WERI-Rb-1 (cell line): ENCODE data around the gene ACTN1.

Experiments used
- DNase-seq: peaks from one replicate; pipeline ENCODE4 v3.0.0-alpha.2; 2020
- H3K27ac ChIP-seq: fragments of 250-450 bp; sonication (Bioruptor Pico); 2 replicates; pipeline ENCODE4 v1.5.1; 2020; ENCODE audit warnings: mild to moderate bottlenecking, moderate library complexity
- H3K27me3 ChIP-seq: fragments of 250-450 bp; sonication (Bioruptor Pico); 2 replicates; pipeline ENCODE4 v1.5.1; 2021; ENCODE audit warnings: mild to moderate bottlenecking, low read depth, moderate library complexity; ENCODE audit not compliant: insufficient read depth, severe bottlenecking
- H3K36me3 ChIP-seq: fragments of 250-450 bp; sonication (Bioruptor Pico); 2 replicates; pipeline ENCODE4 v1.5.1; 2020; ENCODE audit warnings: mild to moderate bottlenecking, moderate library complexity
- H3K4me3 ChIP-seq: 2 replicates; pipeline ENCODE4 v1.5.1; 2011; ENCODE audit warnings: low read depth, mild to moderate bottlenecking, control low read depth, low read length
- H3K9me3 ChIP-seq: fragments of 250-450 bp; sonication (Bioruptor Pico); 2 replicates; pipeline ENCODE4 v1.5.1; 2021; ENCODE audit warnings: mild to moderate bottlenecking, moderate library complexity; ENCODE audit not compliant: severe bottlenecking
- TF ChIP-seq, protein P1 (sequence below): IDR thresholded peaks from 2 replicates; pipeline ENCODE4 v1.5.1; 2011; ENCODE audit warnings: low read depth, mild to moderate bottlenecking, control low read depth, inconsistent platforms, low read length

Gene ACTN1

DNA sequence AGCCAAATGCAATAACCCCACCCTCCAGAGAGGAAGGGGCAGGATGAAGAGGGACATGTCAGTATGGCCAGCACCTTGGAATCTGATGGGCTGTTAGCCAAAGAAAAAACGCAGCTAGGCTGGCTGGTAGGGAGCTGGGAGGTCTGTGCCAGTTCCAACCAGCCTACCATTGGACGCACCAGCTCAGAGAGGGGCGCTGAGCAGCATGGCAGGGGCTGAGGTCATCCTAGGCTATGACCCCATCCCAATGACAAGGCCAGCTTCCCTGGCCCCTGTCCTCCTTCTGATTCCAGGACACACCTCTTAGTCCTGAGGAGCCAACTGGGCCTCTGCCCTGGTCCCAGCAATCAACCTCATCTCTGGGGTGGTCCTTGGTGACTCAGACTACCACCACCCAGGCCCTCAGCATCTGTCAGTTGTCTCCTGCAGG is 12.2 kb downstream of the ACTN1 start:
- Histone ChIP-seq H3K27ac (no peak overlapping the region), H3K4me3 (no peak overlapping the region), H3K27me3 (no peaks in the 10 kb centered on the region), H3K9me3 (no peaks in the 10 kb centered on the region), H3K36me3 (no peaks in the 10 kb centered on the region)
- DNase-seq = no peak
- TF ChIP-seq, protein P1, sequence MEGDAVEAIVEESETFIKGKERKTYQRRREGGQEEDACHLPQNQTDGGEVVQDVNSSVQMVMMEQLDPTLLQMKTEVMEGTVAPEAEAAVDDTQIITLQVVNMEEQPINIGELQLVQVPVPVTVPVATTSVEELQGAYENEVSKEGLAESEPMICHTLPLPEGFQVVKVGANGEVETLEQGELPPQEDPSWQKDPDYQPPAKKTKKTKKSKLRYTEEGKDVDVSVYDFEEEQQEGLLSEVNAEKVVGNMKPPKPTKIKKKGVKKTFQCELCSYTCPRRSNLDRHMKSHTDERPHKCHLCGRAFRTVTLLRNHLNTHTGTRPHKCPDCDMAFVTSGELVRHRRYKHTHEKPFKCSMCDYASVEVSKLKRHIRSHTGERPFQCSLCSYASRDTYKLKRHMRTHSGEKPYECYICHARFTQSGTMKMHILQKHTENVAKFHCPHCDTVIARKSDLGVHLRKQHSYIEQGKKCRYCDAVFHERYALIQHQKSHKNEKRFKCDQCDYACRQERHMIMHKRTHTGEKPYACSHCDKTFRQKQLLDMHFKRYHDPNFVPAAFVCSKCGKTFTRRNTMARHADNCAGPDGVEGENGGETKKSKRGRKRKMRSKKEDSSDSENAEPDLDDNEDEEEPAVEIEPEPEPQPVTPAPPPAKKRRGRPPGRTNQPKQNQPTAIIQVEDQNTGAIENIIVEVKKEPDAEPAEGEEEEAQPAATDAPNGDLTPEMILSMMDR = no peak

GRCh38 chr14:68965261-68965761 is 13.8 kb downstream of the ACTN1 start:
- H3K27me3 ChIP-seq = no peaks in the 10 kb centered on the region
- DNase-seq = no peak
- TF ChIP-seq, protein P1 = no peak
- H3K36me3 ChIP-seq = no peaks in the 10 kb centered on the region
- H3K9me3 ChIP-seq = no peaks in the 10 kb centered on the region
- no peak overlapping the region for H3K4me3 ChIP-seq
- no peak overlapping the region for H3K27ac ChIP-seq

- DNase-seq = no peak
- Histone ChIP-seq H3K9me3 (no peaks in the 10 kb centered on the region), H3K4me3 (no peak overlapping the region), H3K27ac (no peak overlapping the region), H3K36me3 (no peaks in the 10 kb centered on the region), H3K27me3 (no peaks in the 10 kb centered on the region)
- TF ChIP-seq, protein P1 = no peak
These were observed 14.6 kb downstream of the ACTN1 start for GRCh38 chr14:68964300-68965093.

- no peaks in the 10 kb centered on the region for H3K36me3 ChIP-seq
- TF ChIP-seq, protein P1 = no peak
- peak; percentile 72 for DNase-seq
- H3K27me3 ChIP-seq = no peaks in the 10 kb centered on the region
- H3K4me3 ChIP-seq = no peak overlapping the region
- no peak overlapping the region for H3K27ac ChIP-seq
- H3K9me3 ChIP-seq = no peaks in the 10 kb centered on the region
These were observed 16.4 kb downstream of the ACTN1 start for GRCh38 chr14:68962681-68963080.

DNA sequence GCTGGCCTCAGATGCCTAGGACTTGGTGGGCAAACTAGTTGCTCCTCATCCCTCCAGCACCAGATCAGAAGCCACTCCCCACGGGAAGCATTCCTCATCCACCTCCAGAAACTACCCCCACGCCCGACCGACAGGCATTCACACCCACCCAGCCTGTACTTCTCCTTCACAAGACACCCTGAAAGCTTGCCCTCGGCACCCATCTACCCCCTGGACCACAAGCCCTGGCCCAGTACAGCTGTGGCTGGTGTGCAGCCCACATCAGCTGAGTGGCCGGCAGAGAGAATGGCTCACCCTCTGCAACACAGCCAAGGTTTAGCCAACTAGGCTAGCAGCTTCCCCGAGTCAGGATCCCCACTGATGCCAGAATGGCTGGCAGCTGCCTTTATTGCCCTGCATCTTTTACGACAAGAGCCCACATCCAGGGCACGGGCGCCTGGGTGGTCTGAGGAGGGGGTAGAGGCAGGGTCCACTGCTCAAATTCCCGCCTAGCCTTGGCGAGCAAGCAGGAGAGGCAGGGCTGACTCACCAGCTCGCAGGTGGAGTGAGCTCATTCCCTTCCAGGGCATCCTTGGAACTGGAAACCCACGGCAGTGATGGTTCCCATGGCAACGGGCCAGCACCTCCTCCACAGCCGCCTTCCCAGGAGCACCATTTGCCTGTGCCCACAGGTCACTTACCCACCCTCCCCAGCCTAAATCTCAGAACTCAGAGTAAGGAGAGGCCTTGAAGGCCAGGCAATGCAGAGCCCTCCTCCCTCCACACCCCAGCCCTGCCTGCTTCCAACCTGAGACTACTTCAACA is 17.1 kb downstream of the ACTN1 start:
- no peak for DNase-seq
- no peaks in the 10 kb centered on the region for H3K36me3 ChIP-seq
- no peak overlapping the region for H3K4me3 ChIP-seq
- TF ChIP-seq, protein P1 = no peak
- no peaks in the 10 kb centered on the region for H3K27me3 ChIP-seq
- no peaks in the 10 kb centered on the region for H3K9me3 ChIP-seq
- no peak overlapping the region for H3K27ac ChIP-seq
